Fibroblast of mammary gland (primary cell): Measurements from ENCODE around the gene TAF9B.
"Not testable (repeated sequence)": the region's sequence is repeated elsewhere in the genome, so short reads cannot be mapped to it uniquely, and the experiment has no call there.

Experiments
- DNase-seq: peaks from one replicate; pipeline ENCODE4 v3.0.0-alpha.2; 2010; ENCODE audit warnings: low read depth
- H3K4me3 ChIP-seq: 2 replicates; pipeline ENCODE4 v1.5.1; 2011; ENCODE audit warnings: low read depth, mild to moderate bottlenecking, low read length, moderate library complexity; ENCODE audit not compliant: control insufficient read depth
- CTCF ChIP-seq: conservative IDR thresholded peaks from 2 replicates; pipeline ENCODE4 v1.5.1; 2011; ENCODE audit warnings: low read depth, low read length, inconsistent platforms; ENCODE audit not compliant: control insufficient read depth, insufficient read depth

Gene TAF9B

GRCh38 chrX:78140206-78140605, 756 bp upstream of the TAF9B start:
- no peak for DNase-seq
- no peak overlapping the region for H3K4me3 ChIP-seq
- TF ChIP-seq CTCF: no peak

GRCh38 chrX:78133238-78133960, 6.1 kb downstream of the TAF9B start:
- no peak for TF ChIP-seq CTCF
- no peak for DNase-seq
- H3K4me3 ChIP-seq: no peak overlapping the region

- no peak for TF ChIP-seq CTCF
- no peak for DNase-seq
Measured at GRCh38 chrX:78131117-78131516, 8.3 kb downstream of the TAF9B start.

GRCh38 chrX:78130396-78130795, 9.1 kb downstream of the TAF9B start:
- no peak overlapping the region for H3K4me3 ChIP-seq
- DNase-seq: no peak
- no peak for TF ChIP-seq CTCF

More at GRCh38 chrX:78131117-78131516, 8.3 kb downstream of the TAF9B start:
- H3K4me3 ChIP-seq: no peak overlapping the region

GRCh38 chrX:78129714-78130113, 9.7 kb downstream of the TAF9B start:
- no peak for TF ChIP-seq CTCF
- no peak for DNase-seq
- H3K4me3 ChIP-seq: no peak overlapping the region

GRCh38 chrX:78125781-78126180, 13.7 kb downstream of the TAF9B start:
- DNase-seq: not testable (repeated sequence)

GRCh38 chrX:78125148-78125547, 14.3 kb downstream of the TAF9B start:
- no peak overlapping the region for H3K4me3 ChIP-seq
- DNase-seq: no peak
- no peak for TF ChIP-seq CTCF

More at GRCh38 chrX:78125781-78126180, 13.7 kb downstream of the TAF9B start:
- not testable (repeated sequence) for H3K4me3 ChIP-seq
